ENCODE results near the gene SGTA. TPM values are rescaled to one million over a fixed set of nuclear protein-coding genes. Genes with fewer than 3 reads are reported as not detected.

The SGTA gene
- total RNA-seq (2022; extraction: Qiagen RNA extraction; ENCODE audit: low read depth) = 56.7 to 79.5 TPM (median 71.6 TPM) in 5 replicates

GRCh38 chr19:2782936-2783780 lies at the start of gene SGTA:
Gene SGTA, minus strand, starts transcription at chr19:2783273. Its CDS starts 14,205 bp downstream, at chr19:2769068.

GRCh38 chr19:2819540-2820111 lies 36.6 kb upstream of the SGTA start, which contains the start of gene ZNF554:
Gene ZNF554, plus strand, starts transcription at chr19:2819868. Its CDS starts 204 bp downstream, at chr19:2820072.

GRCh38 chr19:2785244-2785997 lies 2.3 kb upstream of the SGTA start, which contains the start of gene THOP1:
Gene THOP1, plus strand, starts transcription at chr19:2785503. Its CDS starts 160 bp downstream, at chr19:2785663.

GRCh38 chr19:2739602-2740313 lies 43.3 kb downstream of the SGTA start, which contains the start of gene SLC39A3:
Gene SLC39A3, minus strand, starts transcription at chr19:2740017. Its CDS starts 2,760 bp downstream, at chr19:2737257.

GRCh38 chr19:2720777-2721569 lies 62.1 kb downstream of the SGTA start, which contains the start of gene DIRAS1:
Gene DIRAS1, minus strand, starts transcription at chr19:2721372. Its CDS starts 3,566 bp downstream, at chr19:2717806.

Other genes starting within 250 kb of the SGTA start
- 0.05 to 0.08 TPM (median 0.06 TPM) in 4 of 5 replicates, not detected in the other for gene GNG7, start 80.6 kb downstream of the SGTA start, total RNA-seq (2022; extraction: Qiagen RNA extraction; ENCODE audit: low read depth)
- gene DIRAS1, start 61.9 kb downstream of the SGTA start, total RNA-seq (2022; extraction: Qiagen RNA extraction; ENCODE audit: low read depth) = 3.3 to 4.2 TPM (median 3.7 TPM) in 5 replicates
- 23.2 to 31.3 TPM (median 29.2 TPM) in 5 replicates for gene SLC39A3, start 43.3 kb downstream of the SGTA start, total RNA-seq (2022; extraction: Qiagen RNA extraction; ENCODE audit: low read depth)
- 77.2 to 103 TPM (median 95.6 TPM) in 5 replicates for gene THOP1, start 2.2 kb upstream of the SGTA start, total RNA-seq (2022; extraction: Qiagen RNA extraction; ENCODE audit: low read depth)
- gene ZNF554, start 36.6 kb upstream of the SGTA start, total RNA-seq (2022; extraction: Qiagen RNA extraction; ENCODE audit: low read depth) = 0.71 to 1.1 TPM (median 0.80 TPM) in 5 replicates
- gene ZNF555, start 58.2 kb upstream of the SGTA start, total RNA-seq (2022; extraction: Qiagen RNA extraction; ENCODE audit: low read depth) = 1.2 to 2.8 TPM (median 2.3 TPM) in 5 replicates
- gene ZNF556, start 84.1 kb upstream of the SGTA start, total RNA-seq (2022; extraction: Qiagen RNA extraction; ENCODE audit: low read depth) = 0.05 to 0.40 TPM (median 0.06 TPM) in 3 of 5 replicates, not detected in the others
- gene ZNF57, start 117.7 kb upstream of the SGTA start, total RNA-seq (2022; extraction: Qiagen RNA extraction; ENCODE audit: low read depth) = 2.1 to 2.9 TPM (median 2.8 TPM) in 5 replicates
- 1.6 to 2.4 TPM (median 2.0 TPM) in 5 replicates for gene ZNF77, start 161.7 kb upstream of the SGTA start, total RNA-seq (2022; extraction: Qiagen RNA extraction; ENCODE audit: low read depth)
- 3.5 to 8.1 TPM (median 5.5 TPM) in 5 replicates for gene TLE6, start 194.3 kb upstream of the SGTA start, total RNA-seq (2022; extraction: Qiagen RNA extraction; ENCODE audit: low read depth)
- gene TLE2, start 246.0 kb upstream of the SGTA start, total RNA-seq (2022; extraction: Qiagen RNA extraction; ENCODE audit: low read depth) = 2.0 to 3.2 TPM (median 2.8 TPM) in 5 replicates

Data from A549 treated with GW870086 at 1 μM for 4 hours (cell line).